NCI-H128 (cell line): Measurements from ENCODE around the gene IP6K1.
"Not testable (repeated sequence)": the region's sequence is repeated elsewhere in the genome, so short reads cannot be mapped to it uniquely, and the experiment has no call there.

Experiments
- DNase-seq: peaks from one replicate; lab custom pipeline; 2025; ENCODE audit not compliant: unreplicated experiment; lab: John Stamatoyannopoulos, UW

The IP6K1 gene

GRCh38 chr3:49689908-49690624 lies 96.3 kb downstream of the IP6K1 start:
- not testable (repeated sequence) for DNase-seq

GRCh38 chr3:49689046-49689907 lies 97.1 kb downstream of the IP6K1 start, which contains the start of the genes MST1 and RNF123:
TSS of gene MST1 (minus strand) at chr3:49689474. CDS start at chr3:49688691, 783 bp downstream.
TSS of gene RNF123 (plus strand) at chr3:49689557. CDS start at chr3:49691166, 1,609 bp downstream.
- no peak for DNase-seq

- not testable (repeated sequence) for DNase-seq
Observed at GRCh38 chr3:49688338-49689045, 97.8 kb downstream of the IP6K1 start.

- DNase-seq, result not testable (repeated sequence)
Observed at GRCh38 chr3:49687424-49687795, 98.9 kb downstream of the IP6K1 start.

GRCh38 chr3:49686769-49687423 lies 99.4 kb downstream of the IP6K1 start:
- not testable (repeated sequence) for DNase-seq

- DNase-seq, result not testable (repeated sequence)
Observed at GRCh38 chr3:49686346-49686745, 100.0 kb downstream of the IP6K1 start.

- not testable (repeated sequence) for DNase-seq
Observed at GRCh38 chr3:49685846-49686245, 100.5 kb downstream of the IP6K1 start.

GRCh38 chr3:49685103-49685502 lies 101.2 kb downstream of the IP6K1 start:
- not testable (repeated sequence) for DNase-seq

GRCh38 chr3:49684453-49684852 lies 101.9 kb downstream of the IP6K1 start:
- not testable (repeated sequence) for DNase-seq

- DNase-seq, result no peak
Observed at GRCh38 chr3:49683162-49683561, 103.2 kb downstream of the IP6K1 start.

- DNase-seq, result no peak
Observed at GRCh38 chr3:49681543-49681942, 104.8 kb downstream of the IP6K1 start.

GRCh38 chr3:49681232-49681522 lies 105.2 kb downstream of the IP6K1 start:
- no peak for DNase-seq

- no peak for DNase-seq
Observed at GRCh38 chr3:49680493-49681231, 105.7 kb downstream of the IP6K1 start.

- no peak for DNase-seq
Observed at GRCh38 chr3:49675912-49676311, 110.4 kb downstream of the IP6K1 start.

- no peak for DNase-seq
Observed at GRCh38 chr3:49674497-49674983, 111.8 kb downstream of the IP6K1 start.
